HG02884 (cell line): ENCODE data around the gene SLC6A15.

Experiments used
- ATAC-seq: cut with Tn5 transposase; IDR thresholded peaks from one replicate; pipeline ENCODE4 v1.9.1; 2021; ENCODE audit warnings: mild to moderate bottlenecking, moderate library complexity; ENCODE audit not compliant: unreplicated experiment

SLC6A15 gene

GRCh38 chr12:84810611-84811010, 102.0 kb downstream of the SLC6A15 start:
- ATAC-seq: no peak
